ENCODE measurements around the gene WNT3A.

WNT3A gene

GRCh38 chr1:228034954-228035837 is 28.4 kb downstream of the WNT3A start:
- no peak for DNase-seq

GRCh38 chr1:228035844-228036243 is 29.0 kb downstream of the WNT3A start:
- no peak for DNase-seq

- no peak for DNase-seq
Observed at GRCh38 chr1:228036701-228037231, 30.0 kb downstream of the WNT3A start.

GRCh38 chr1:228037401-228038386 is 30.9 kb downstream of the WNT3A start:
- DNase-seq: no peak

GRCh38 chr1:228038387-228039005 is 31.7 kb downstream of the WNT3A start:
- no peak for DNase-seq

GRCh38 chr1:228039006-228039903 is 32.5 kb downstream of the WNT3A start:
- DNase-seq: no peak

- DNase-seq: no peak
Observed at GRCh38 chr1:228039986-228040385, 33.2 kb downstream of the WNT3A start.

GRCh38 chr1:228041316-228041715 is 34.5 kb downstream of the WNT3A start:
- no peak for DNase-seq

GRCh38 chr1:228042508-228042907 is 35.7 kb downstream of the WNT3A start:
- DNase-seq: no peak

GRCh38 chr1:228043281-228043848 is 36.6 kb downstream of the WNT3A start:
- DNase-seq: no peak

GRCh38 chr1:228044961-228045360 is 38.2 kb downstream of the WNT3A start:
- DNase-seq: no peak

- DNase-seq: no peak
Observed at GRCh38 chr1:228045405-228045804, 38.6 kb downstream of the WNT3A start.

- DNase-seq: no peak
Observed at GRCh38 chr1:228045871-228046270, 39.1 kb downstream of the WNT3A start.

- no peak for DNase-seq
Observed at GRCh38 chr1:228046421-228047182, 39.8 kb downstream of the WNT3A start.

GRCh38 chr1:228047183-228047466 is 40.3 kb downstream of the WNT3A start:
- DNase-seq: no peak

- no peak for DNase-seq
Observed at GRCh38 chr1:228048120-228048519, 41.3 kb downstream of the WNT3A start.

- DNase-seq: no peak
Observed at GRCh38 chr1:228048659-228049298, 42.0 kb downstream of the WNT3A start.

GRCh38 chr1:228050571-228051231 is 43.9 kb downstream of the WNT3A start:
- no peak for DNase-seq

- DNase-seq: no peak
Observed at GRCh38 chr1:228058172-228058948, 51.6 kb downstream of the WNT3A start.

Data from CD4-positive, alpha-beta T cell treated with Interleukin-15 for 1 hour (primary cell).